ENCODE measurements around the gene BAZ2A.
"Not testable (repeated sequence)": the region's sequence is repeated elsewhere in the genome, so short reads cannot be mapped to it uniquely, and the experiment has no call there.

BAZ2A gene

DNA sequence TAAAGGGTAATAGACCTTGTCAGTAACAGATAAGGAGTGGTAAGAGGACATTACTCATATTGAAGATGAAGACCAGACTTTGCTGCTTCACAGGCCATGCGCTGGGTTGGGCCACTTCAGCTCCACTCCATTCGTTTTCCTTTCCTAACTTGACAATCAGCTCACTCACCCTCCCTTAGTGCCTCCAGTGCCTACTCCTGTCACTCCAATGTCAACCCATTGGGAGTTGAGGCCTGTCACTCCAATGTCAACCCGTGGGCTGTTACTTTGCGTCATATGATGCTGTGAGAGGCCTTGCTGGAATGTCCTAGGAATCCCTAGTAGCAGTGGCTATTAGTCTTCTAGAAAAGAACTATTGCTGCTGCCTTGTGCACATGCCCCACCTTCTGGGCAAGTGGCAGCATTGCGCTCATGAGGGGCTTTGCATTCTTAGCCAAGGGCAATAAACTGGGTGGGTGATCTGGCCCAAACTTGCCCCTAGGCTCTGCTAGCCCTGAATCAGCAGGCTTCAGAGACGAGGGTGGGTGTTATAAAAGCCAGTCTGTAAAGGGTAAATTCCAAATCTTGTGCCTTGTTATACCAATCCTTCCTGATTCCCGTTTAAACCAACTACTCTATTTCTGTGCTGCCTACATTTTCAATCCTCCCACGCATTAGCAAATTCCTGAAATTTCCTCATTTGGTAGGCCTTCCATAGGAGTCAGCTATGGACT lies 36.1 kb downstream of the BAZ2A start:
- DNase-seq: peak; percentile 36

DNA sequence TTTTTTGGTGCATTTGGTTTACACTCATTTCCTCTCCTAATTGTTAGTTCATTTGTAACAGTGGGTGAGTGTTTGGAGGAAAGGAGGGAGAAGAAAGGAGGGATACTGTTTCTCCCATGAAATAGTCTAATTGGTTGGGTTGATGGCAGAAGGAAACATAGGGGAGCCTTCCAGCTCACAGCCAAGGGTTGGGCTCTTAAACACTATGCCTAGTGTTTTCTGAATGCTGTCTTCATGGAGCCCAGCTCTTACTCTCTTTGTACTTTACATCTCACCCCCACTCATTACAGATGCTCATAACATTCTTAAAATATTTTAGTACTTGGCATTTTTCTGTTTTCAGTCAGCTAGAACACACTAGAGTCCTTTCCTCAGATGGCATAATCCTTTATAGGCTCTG lies 38.2 kb downstream of the BAZ2A start:
- DNase-seq: no peak

- DNase-seq: no peak
Measured at GRCh38 chr12:56591126-56591525, 39.0 kb downstream of the BAZ2A start.

- no peak for DNase-seq
Measured at GRCh38 chr12:56590237-56590830, 39.8 kb downstream of the BAZ2A start.

- no peak for DNase-seq
Measured at GRCh38 chr12:56589783-56590182, 40.3 kb downstream of the BAZ2A start.

GRCh38 chr12:56585098-56585497 lies 45.0 kb downstream of the BAZ2A start:
- no peak for DNase-seq

- DNase-seq: no peak
Measured at GRCh38 chr12:56581418-56582145, 48.5 kb downstream of the BAZ2A start.

- no peak for DNase-seq
Measured at GRCh38 chr12:56578983-56579546, 51.1 kb downstream of the BAZ2A start.

DNA sequence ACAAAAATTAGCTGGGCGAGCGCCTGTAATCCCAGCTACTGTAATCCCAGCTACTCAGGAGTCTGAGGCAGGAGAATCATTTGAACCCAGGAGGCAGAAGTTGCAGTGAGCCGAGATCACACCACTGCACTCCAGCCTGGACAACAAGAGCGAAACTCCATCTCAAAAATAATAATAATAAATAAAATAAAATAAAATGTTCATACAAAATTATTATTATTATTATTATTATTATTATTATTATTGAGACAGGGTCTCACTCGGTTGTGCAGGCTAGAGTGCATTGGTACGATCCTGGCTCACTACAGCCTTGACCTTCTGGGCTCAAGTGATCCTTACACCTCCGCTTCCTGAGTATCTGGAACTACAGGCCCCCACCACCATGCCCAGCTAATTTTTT lies 52.9 kb downstream of the BAZ2A start:
- DNase-seq: not testable (repeated sequence)

DNA sequence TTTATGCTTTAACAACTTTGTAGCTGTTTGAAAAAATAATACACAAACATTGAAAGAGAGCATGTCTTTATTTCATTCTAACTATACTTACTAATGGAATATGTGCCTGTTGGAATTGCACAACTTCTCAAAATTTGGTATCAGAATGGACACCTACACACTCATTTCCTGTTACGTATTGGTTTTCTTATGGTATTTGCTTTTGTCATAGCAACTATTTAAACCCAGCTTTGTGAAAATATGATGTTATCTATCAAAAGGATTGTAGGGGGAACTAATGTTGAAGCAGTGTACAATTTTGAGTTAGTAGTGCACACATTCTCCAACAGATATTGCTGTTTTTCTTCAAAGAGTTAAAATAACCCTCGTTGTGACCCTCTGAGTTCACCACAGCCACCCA lies 55.9 kb downstream of the BAZ2A start:
- DNase-seq: no peak

- no peak for DNase-seq
Measured at GRCh38 chr12:56572288-56572687, 57.8 kb downstream of the BAZ2A start.

DNA sequence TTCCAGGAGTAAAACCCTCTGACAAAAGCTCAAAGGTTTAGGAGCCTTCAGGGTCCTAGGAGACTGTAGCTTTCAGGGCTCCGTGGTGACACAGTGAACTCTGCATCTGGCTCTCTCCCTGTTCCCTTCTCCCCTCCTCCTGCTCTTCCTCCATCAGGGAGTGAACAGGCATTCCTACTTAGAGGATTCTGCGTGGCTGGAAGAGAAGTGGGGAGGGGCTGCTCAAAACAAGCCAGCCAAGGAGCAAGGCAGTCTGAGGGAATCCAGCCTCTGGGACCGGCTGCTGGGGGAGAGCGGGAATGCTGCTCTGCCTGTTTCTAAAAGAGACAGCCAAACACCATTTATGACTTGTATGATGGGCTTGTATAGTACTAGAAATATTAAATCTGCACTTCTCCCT lies 59.0 kb downstream of the BAZ2A start:
- no peak for DNase-seq

DNA sequence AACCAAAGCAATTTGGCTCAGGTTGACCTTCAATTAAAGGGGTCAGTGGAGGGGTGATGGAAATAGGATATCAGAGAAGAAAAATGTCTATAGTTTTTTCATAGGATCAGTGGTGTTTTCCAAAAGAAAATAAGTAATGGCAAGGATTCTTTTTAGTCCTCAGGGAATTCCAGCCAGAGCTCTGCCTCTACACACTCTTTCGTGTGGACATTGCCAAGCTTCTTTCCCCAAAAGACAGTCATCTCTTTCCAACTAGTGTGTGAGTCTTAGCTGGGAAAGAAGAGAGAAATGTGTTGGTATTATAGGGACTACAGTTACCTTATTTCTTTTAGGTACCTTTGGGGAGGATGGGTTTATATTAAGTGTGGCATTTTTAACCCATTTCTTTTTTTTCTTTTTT lies 62.0 kb downstream of the BAZ2A start:
- no peak for DNase-seq

DNA sequence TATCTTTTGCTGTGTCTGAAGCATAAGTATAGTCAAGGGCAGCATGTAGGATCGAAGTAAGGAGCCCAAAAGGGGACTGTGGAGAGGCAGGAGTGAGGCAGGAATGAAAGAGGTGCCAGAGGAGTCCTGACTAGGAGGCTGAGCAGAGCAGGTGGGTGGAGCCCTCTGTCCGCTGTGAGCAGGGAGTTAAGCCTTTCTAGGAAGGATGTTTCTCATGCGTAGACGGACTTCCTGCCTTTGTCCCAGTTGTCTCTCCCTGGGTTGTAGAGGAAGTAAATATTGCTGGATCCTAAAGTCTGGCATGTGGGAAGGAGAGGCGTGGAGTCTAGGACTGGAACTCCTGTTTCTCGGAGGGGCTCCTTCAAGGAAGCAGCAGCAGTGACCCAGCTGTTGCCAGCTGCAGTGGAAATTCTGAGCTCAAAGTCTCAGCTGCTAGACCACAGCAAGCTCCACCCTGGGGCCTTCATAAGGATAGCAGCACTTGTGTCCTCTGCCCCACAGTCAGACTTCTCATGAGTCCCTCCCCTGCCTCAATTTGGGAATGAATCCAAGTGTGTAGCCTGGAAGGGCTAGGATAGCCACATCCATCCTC lies 64.5 kb downstream of the BAZ2A start:
- DNase-seq: no peak

DNA sequence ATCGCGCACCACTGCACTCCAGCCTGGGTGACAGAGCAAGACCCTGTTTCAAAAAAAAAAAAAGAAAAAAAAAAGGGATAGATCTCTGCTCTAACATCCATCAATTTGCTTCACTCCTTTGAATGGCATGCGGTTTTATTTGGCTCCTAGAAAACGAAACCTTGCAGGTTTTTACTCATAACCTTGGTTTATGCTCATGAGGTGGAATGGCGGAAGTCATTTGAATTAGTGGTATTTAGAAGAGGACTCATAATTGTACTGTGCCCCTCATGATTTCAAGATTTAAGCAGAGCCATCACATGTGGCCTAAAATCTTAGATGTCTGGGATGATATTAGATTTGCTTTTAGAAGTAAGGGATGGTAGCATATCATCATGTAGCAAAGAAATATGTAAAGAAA lies 79.1 kb downstream of the BAZ2A start:
- no peak for DNase-seq

DNA sequence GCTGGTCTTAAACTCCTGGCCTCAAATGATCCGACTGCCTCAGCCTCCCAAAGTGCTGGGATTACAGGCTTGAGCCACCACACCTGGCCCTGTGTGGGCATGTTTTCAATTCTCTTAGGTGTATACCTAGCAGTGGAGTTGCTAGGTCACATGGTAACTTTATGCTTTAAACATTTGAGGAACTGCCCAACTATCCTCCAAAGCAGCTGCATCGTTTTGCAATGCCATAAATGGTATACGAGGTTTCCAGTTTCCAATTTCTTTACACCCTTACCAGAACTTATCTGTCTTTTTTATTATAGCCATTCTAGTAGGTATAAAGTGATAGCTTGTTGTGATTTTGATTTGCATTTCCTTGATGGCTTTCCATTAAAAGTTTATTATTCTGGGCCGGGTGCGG lies 83.4 kb downstream of the BAZ2A start:
- DNase-seq: no peak

Data from midbrain (tissue), 1 donor.